NCI-H1436 (cell line): ENCODE results near the gene DNAH9.

Source experiments
- DNase-seq: peaks from one replicate; lab custom pipeline; 2025; lab: John Stamatoyannopoulos, UW

Gene DNAH9

GRCh38 chr17:11651089-11651488, 52.8 kb downstream of the DNAH9 start:
- DNase-seq, result no peak

GRCh38 chr17:11668618-11669017, 70.3 kb downstream of the DNAH9 start:
- DNase-seq, result no peak

GRCh38 chr17:11671126-11671525, 72.9 kb downstream of the DNAH9 start:
- no peak for DNase-seq

- DNase-seq, result no peak
Observed at GRCh38 chr17:11682646-11683045, 84.4 kb downstream of the DNAH9 start.

GRCh38 chr17:11690681-11691080, 92.4 kb downstream of the DNAH9 start:
- no peak for DNase-seq

GRCh38 chr17:11692688-11693087, 94.4 kb downstream of the DNAH9 start:
- no peak for DNase-seq

- DNase-seq, result no peak
Observed at GRCh38 chr17:11693284-11693683, 95.0 kb downstream of the DNAH9 start.

GRCh38 chr17:11700668-11701067, 102.4 kb downstream of the DNAH9 start:
- DNase-seq, result no peak

- no peak for DNase-seq
Observed at GRCh38 chr17:11701911-11702310, 103.6 kb downstream of the DNAH9 start.

- no peak for DNase-seq
Observed at GRCh38 chr17:11704041-11704440, 105.8 kb downstream of the DNAH9 start.

GRCh38 chr17:11705111-11705510, 106.8 kb downstream of the DNAH9 start:
- no peak for DNase-seq

GRCh38 chr17:11707586-11707985, 109.3 kb downstream of the DNAH9 start:
- no peak for DNase-seq

- no peak for DNase-seq
Observed at GRCh38 chr17:11712456-11712855, 114.2 kb downstream of the DNAH9 start.

- no peak for DNase-seq
Observed at GRCh38 chr17:11719203-11719602, 120.9 kb downstream of the DNAH9 start.

GRCh38 chr17:11719856-11720255, 121.6 kb downstream of the DNAH9 start:
- DNase-seq, result no peak

GRCh38 chr17:11720816-11721215, 122.5 kb downstream of the DNAH9 start:
- no peak for DNase-seq

- DNase-seq, result no peak
Observed at GRCh38 chr17:11730747-11731146, 132.5 kb downstream of the DNAH9 start.

GRCh38 chr17:11736613-11737312, 138.5 kb downstream of the DNAH9 start:
- no peak for DNase-seq

GRCh38 chr17:11737313-11737679, 139.0 kb downstream of the DNAH9 start:
- DNase-seq, result no peak

GRCh38 chr17:11738151-11738550, 139.9 kb downstream of the DNAH9 start:
- no peak for DNase-seq

- no peak for DNase-seq
Observed at GRCh38 chr17:11739351-11739750, 141.1 kb downstream of the DNAH9 start.

- DNase-seq, result no peak
Observed at GRCh38 chr17:11739848-11740247, 141.6 kb downstream of the DNAH9 start.

- no peak for DNase-seq
Observed at GRCh38 chr17:11742886-11743285, 144.6 kb downstream of the DNAH9 start.

GRCh38 chr17:11744696-11745095, 146.4 kb downstream of the DNAH9 start:
- no peak for DNase-seq
